Astrocyte of the hippocampus (primary cell): ENCODE measurements around the gene THEMIS.
"Not testable (repeated sequence)": the region's sequence is repeated elsewhere in the genome, so short reads cannot be mapped to it uniquely, and the experiment has no call there.

ENCODE experiments used
- DNase-seq: peaks from one replicate; pipeline ENCODE4 v3.0.0; 2011; ENCODE audit warnings: low read depth, low spot score

THEMIS gene

DNA sequence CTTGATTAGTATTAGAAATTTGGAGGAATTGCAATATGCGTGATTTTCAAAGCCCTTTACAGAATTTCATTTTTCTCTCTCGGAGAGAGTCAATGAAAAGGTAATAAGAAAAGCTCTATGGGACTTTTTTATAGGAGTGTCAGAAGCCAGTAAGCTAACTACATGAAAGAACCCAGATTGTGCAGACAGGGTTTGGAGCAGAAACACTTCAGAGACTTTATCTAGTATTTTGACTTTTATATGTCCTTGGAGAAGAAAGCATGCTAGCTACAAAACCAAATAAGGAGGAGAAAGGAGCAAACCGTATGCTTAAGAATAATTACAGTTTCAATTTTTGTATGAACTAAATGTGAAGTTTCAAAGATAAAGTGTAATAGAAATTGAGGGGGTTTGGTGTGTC lies 182.2 kb downstream of the THEMIS start:
- DNase-seq = no peak

DNA sequence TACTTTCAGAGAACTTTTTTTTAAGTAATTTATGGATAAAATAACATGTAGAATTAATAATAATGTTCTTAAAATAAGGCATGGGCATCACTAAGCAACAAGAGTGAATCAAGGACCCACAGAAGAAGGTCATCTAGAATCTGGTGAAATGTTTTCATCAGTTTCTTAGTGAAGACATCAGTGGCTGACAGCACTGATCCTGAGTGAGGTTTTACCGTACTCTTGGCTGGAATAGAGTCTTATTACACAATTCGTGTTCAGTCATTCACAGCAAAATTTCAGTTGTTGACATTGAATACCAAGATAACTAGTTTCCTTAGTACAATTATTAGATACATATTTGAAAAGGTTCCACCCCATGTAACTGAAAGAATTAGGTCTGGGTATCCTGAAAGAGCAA lies 183.5 kb downstream of the THEMIS start:
- no peak for DNase-seq

DNA sequence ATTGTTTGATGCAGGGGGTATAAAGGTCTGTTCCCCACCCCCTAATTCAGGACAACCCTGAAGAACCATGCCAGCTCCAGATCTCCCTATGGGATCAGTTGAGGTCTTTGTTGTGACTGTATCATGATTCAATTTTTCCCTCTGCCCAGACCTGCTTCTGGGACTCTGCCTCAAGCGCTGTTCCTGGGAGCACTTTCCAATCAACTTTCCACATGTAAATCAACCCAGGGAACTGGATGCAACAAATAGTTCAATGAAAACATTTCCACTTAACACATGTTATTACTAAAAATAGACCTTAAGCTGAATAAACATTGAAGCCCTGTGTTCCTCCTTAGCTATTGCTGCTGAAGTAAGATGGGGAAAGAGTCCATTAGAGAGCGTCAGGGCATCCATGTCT lies 184.4 kb downstream of the THEMIS start:
- DNase-seq = no peak

GRCh38 chr6:127710668-127711067 lies 190.2 kb downstream of the THEMIS start:
- no peak for DNase-seq

GRCh38 chr6:127706216-127706615 lies 194.6 kb downstream of the THEMIS start:
- no peak for DNase-seq

DNA sequence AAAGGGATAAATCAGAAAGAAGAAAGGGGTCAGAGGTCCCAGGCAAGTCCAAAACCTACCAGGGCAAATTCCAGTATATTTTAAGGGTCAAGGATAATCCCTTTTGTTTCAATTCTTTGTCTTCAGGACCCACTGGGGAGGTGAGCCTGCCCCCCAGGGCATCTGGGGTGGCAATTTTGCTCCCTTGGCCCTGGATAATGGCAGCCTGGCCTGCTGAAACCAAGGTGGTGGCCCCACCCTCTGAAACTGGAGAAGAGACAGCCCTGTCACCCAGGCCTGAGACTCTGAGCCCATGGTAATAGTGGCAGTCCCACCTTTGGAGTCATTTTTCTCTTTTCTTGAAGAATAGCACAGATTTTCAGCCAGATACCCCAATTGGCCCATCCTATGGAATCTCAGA lies 205.8 kb downstream of the THEMIS start:
- no peak for DNase-seq

DNA sequence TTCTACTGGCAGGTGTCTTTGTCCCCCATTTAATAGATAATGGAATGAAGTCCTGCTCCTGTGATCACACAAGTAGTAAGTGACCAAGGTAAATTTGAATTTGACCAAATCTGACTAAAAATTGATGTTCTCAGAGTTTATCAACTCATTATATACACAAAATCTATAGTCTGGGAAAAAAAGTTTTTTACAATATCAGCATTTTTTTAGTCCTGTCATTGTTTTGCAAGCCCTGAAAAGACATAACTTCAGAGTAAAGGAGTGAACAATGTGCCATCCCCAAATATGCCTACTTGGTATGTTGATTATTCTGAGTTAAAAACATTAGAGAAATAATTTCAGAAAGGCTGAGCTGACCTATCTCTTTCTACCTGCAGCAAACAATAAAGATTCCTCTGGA lies 209.7 kb downstream of the THEMIS start:
- no peak for DNase-seq

- no peak for DNase-seq
These were observed 210.3 kb downstream of the THEMIS start for GRCh38 chr6:127690588-127690987.

DNA sequence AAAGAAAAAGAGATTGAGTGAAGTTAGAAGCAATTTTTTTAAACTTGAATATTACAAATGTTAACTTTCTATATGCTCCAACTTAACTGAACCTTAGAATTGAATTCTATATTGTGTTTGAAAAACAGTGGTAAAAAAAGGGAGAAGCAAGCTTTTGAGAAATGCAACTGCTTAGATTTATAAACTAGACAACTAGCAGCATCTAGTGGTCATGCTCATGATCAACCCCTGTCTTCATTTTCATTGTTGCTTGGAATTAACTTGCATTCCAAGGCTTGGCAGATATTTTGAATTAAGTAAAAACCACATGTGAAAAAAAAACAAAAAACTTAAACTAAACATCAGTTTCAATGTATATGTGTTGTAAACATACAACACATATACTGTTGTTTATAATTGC lies 210.8 kb downstream of the THEMIS start:
- peak; percentile 46 for DNase-seq

GRCh38 chr6:127687490-127687889 lies 213.4 kb downstream of the THEMIS start:
- DNase-seq = not testable (repeated sequence)

DNA sequence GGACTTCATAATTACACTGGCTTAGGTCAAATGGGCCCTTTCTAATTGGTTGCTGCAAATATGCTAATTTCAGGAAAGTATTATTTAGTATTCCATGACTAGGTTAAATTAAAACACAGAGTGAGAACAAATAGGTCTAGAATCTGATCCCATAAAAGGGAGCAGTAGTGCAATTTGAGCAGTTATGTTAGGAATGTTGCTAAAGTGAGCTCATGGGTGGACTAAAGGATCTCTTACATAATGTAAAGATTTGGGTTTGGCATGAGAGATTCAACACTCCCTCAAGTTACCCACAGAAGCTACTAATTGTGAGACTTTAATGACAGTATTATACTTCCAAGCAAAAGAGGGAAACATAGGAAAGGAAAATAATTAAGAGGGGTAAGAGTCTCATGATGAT lies 214.8 kb downstream of the THEMIS start:
- peak; percentile 15 for DNase-seq

GRCh38 chr6:127684501-127684900 lies 216.4 kb downstream of the THEMIS start:
- DNase-seq = no peak
